Head of caudate nucleus (tissue), 42 donors: Measurements from ENCODE around the gene CNTROB.

ENCODE experiments used
- DNase-seq, 42 donors: peaks; one replicate each; pipeline versions ENCODE4 v3.0.0 to v3.0.0-alpha.2; 2020 to 2021; ENCODE audit warnings: mixed read lengths in 7 of 42
- intact Hi-C: fragments of 100-400 bp; cut with DNase I; formaldehyde crosslinking; loops from one replicate; pipeline ENCODE4 v1.15.0; 2022

The CNTROB gene

GRCh38 chr17:7931709-7932482, at the start of gene CNTROB, which contains the start of gene TRAPPC1:
TSS of gene CNTROB (plus strand) at chr17:7932206. CDS start at chr17:7933080, 874 bp downstream.
TSS of gene TRAPPC1 (minus strand) at chr17:7931946. CDS start at chr17:7931829, 117 bp downstream.
- DNase-seq = peak; percentile 98 to 100 (median 100)
- intact Hi-C loops = loop anchor here (2.0 kb wide), 1 partner anchor 17 kb away; no protein-coding TSS in a partner anchor

- intact Hi-C loops = no loop called here
- DNase-seq = no peak
Observed at GRCh38 chr17:7882629-7883028, 49.4 kb upstream of the CNTROB start.

DNA sequence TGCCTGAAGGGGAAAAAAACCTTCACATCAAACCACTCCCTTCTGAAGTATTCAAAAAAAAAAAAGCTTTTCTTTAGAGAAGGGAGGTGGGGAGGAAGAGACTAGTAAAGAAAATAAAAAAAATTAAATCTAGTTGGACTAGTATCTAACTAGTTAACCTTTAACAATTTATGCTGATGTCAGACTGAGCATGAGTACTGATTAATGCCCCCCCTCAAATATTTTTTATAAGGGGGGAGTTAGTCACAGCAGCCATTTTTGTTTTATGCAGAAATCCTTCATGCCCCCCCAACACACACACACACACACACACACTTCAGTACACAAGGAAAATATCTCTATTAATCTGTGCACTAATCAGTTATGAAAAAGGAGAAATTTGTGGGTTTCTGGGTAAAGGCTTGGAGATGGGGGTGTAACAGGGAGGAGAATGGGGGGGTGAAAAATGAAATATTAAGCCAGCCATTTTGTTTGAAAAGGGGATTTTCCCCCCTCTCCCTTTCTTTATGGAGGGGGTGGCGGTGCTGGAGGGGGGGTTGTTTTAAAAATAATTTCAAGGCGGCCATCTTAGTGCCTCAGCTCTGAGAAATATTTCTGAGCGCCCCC, 48.1 kb upstream of the CNTROB start:
- intact Hi-C loops = no loop called here
- no peak for DNase-seq

- DNase-seq = peak in 12 of 42 donors; percentile 8 to 52 (median 36)
- intact Hi-C loops = loop anchor here (5.0 kb wide), 1 partner anchor 47 kb away; no protein-coding TSS in a partner anchor
Observed at GRCh38 chr17:7884581-7885366, 47.2 kb upstream of the CNTROB start.

DNA sequence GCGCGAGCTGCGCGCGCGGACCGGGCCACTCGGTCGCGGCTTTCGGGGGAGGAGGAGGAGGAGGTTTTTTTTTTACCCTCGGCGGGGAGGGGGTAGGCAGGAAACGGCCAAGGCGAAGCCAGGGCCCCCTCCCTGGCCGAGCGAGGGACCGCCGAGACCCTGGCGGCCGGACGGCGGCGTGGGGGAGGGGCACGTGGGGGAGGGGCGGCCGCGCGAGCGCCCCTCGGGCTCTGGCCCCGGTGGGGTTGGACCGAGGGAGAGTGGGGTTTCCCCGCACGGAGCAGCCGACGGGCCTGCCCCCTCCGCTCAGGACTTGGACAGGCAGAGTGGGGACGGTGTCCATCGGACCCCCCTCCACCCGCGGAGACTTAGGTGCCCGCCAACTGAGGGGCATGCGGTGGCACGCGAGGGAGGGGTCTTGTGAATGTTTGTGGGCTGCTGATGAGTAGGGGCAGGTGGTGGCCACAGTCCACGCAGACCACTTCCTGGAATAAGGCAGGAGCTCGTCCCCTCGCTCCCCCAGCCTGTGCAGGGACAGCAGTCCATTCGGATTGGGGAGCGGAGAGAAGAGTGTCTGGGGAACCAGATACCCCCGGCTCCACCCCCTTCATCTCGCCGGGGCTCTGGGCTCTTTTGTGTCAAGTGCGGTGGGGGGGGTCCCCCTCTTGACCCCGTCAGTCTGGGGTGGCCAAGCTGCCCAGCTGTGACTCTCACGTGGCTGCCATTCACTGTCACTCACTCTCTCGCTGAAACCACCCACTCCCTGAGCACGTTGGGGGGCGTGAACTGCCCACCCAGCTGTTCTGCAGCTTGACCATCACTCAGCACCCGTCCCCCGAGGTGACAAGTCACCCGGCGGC, 46.4 kb upstream of the CNTROB start:
- intact Hi-C loops = loop anchor here (5.0 kb wide), 1 partner anchor 48 kb away; no protein-coding TSS in a partner anchor
- DNase-seq = peak in 31 of 42 donors; percentile 13 to 78 (median 33)

GRCh38 chr17:7886227-7887037, 45.6 kb upstream of the CNTROB start:
- peak in 26 of 42 donors; percentile 5 to 55 (median 28) for DNase-seq
- intact Hi-C loops = loop anchor here (5.0 kb wide), 1 partner anchor 49 kb away; no protein-coding TSS in a partner anchor

GRCh38 chr17:7887038-7887481, 44.9 kb upstream of the CNTROB start:
- DNase-seq = no peak
- intact Hi-C loops = loop anchor here (5.0 kb wide), 1 partner anchor 50 kb away; no protein-coding TSS in a partner anchor

GRCh38 chr17:7887482-7888183, 44.4 kb upstream of the CNTROB start:
- DNase-seq = peak; percentile 77 to 98 (median 92)
- intact Hi-C loops = loop anchor here (5.0 kb wide), 1 partner anchor 50 kb away; no protein-coding TSS in a partner anchor

DNA sequence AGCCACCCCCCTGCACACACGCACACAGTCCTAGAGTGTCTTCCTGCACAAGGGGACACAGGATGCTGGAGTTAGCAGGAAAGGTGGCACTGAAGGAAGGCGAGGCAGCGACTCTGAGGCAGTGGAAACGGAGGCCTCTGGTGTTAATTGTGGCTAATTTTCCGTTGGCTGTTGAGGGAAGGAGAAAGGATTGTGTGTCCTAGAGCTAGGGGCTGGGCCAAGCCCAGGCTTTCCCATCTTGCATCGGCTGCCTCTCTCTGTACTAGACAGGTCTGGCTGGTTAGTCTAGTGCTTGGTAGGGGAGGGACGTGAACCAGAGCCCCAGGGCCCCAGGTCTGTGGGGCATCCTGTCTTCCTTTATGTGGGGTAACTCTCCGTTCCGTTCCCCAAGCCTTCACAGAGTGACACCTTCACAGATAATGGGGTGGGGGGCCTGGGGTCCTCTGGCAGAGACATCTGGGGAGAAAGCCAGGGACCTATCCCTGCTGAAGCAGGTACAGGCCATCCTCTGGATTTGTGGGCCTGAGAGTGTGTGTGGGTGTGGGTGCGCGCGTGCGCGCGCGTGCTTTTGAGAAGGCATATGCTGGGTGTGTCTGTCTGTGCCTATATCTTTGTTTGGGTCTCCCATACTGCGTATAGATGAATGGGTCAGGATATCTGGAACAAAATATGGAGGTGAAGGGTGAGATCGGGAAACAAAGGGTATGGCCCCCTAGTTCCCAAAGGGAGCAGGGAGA, 43.7 kb upstream of the CNTROB start, which contains the start of gene CHD3:
TSS of gene CHD3 (plus strand) at position 606 of the 737 bp plus-strand sequence. CDS start 212 bp downstream, outside the sequence.
- peak in 35 of 42 donors; percentile 16 to 70 (median 48) for DNase-seq
- intact Hi-C loops = loop anchor here (5.0 kb wide), 1 partner anchor 51 kb away; no protein-coding TSS in a partner anchor

- intact Hi-C loops = loop anchor here (5.0 kb wide), 1 partner anchor 52 kb away; no protein-coding TSS in a partner anchor
- DNase-seq = peak; percentile 92 to 99 (median 97)
Observed at GRCh38 chr17:7889166-7889955, 42.6 kb upstream of the CNTROB start.

DNA sequence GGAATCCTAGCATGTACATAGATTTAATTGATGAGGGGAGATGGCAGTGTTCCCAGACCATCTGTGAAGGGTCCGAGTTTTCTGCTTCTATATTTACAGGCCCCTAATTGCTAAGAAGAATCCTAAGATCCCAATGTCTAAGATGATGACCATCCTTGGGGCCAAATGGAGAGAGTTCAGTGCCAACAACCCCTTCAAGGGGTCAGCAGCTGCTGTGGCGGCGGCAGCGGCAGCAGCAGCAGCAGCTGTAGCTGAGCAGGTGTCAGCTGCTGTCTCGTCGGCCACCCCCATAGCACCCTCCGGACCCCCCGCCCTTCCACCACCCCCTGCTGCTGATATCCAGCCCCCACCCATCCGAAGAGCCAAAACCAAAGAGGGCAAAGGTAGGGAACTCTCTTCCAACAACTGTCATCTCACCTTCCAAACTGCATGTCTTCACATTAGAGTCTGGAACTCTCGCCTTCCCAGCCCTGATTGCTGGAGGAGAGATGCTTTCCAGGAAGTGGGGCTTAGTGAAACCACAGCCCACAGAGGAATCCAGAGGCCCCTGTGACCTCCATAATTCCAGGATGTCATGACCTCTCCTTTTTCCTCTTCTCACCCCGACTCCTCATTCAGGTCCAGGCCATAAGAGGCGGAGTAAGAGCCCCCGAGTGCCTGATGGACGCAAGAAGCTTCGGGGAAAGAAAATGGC, 38.7 kb upstream of the CNTROB start:
- intact Hi-C loops = no loop called here
- no peak for DNase-seq

GRCh38 chr17:7894226-7894625, 37.8 kb upstream of the CNTROB start:
- intact Hi-C loops = no loop called here
- DNase-seq = no peak

DNA sequence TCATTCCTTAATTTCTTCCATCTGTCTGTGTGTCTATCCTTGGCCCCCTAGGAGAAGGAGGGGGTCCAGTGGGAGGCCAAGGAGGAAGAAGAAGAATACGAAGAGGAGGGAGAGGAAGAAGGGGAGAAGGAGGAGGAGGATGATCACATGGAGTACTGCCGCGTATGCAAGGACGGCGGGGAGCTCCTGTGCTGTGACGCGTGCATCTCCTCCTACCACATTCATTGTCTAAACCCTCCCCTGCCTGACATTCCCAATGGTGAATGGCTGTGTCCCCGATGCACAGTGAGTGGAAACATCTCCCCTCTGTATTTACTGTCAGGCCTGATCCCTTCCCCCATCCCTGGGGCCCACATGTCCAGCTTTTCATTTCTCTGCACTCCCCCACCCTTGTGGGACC, 37.1 kb upstream of the CNTROB start:
- intact Hi-C loops = no loop called here
- DNase-seq = peak in 33 of 42 donors; percentile 13 to 83 (median 49)

DNA sequence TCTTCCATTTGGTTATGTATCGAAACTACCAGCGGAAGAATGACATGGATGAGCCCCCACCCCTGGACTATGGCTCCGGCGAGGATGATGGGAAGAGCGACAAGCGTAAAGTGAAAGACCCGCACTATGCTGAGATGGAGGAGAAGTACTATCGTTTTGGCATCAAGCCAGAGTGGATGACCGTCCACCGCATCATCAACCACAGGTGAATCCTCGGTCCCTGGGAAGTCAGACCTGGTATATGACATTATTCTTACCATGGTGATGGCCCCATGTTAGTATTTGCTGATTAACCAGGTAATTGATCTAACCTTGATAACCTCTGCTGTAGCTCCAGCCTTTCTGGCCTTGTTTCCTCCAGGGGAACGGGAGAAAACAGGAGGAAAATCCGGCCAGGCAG, 34.9 kb upstream of the CNTROB start:
- no peak for DNase-seq
- intact Hi-C loops = loop anchor here (2.0 kb wide), 1 partner anchor 34 kb away; no protein-coding TSS in a partner anchor
